ENCODE measurements around the gene STAT4.
A peak's percentile ranks its signal among the peaks of the same experiment; 100 is the strongest.

Gene STAT4

GRCh38 chr2:191020221-191020741, 130.5 kb downstream of the STAT4 start:
- H3K9me2 ChIP-seq (replicated peaks; ENCODE audit: control insufficient read depth, low read length) = no peaks in the 10 kb centered on the region
- H3F3A ChIP-seq (ENCODE audit: control insufficient read depth, insufficient read depth) = no peaks in the 10 kb centered on the region
- TF ChIP-seq CTCF (IDR thresholded peaks at IDR 0.05; ENCODE audit: low read depth, low read length, poor library complexity, severe bottlenecking) (no peak), EZH2phosphoT487 (IDR thresholded peaks at IDR 0.05; ENCODE audit: borderline replicate concordance, low read length) (no peak)
- no peaks in the 10 kb centered on the region for H3K79me2 ChIP-seq (ENCODE audit: control insufficient read depth, low read length)
- peaks cover 1% of the 10 kb centered on the region; the same call in 1 of the 2 replicates for H3K9me3 ChIP-seq (ENCODE audit: control insufficient read depth, insufficient read depth, low read length)
- no peaks in the 10 kb centered on the region for H4K20me1 ChIP-seq (ENCODE audit: control insufficient read depth, insufficient read depth, low read depth, low read length)
- no peak overlapping the region for H3K27ac ChIP-seq (ENCODE audit: low read depth, low read length)
- H3K4me3 ChIP-seq (ENCODE audit: low read length) = peak overlapping the region; percentile 74
- H3K4me2 ChIP-seq (ENCODE audit: low read length) = peak overlapping the region; percentile 71
- H3K4me1 ChIP-seq (ENCODE audit: control insufficient read depth, low read length) = peaks cover 10% of the 10 kb centered on the region
- no peaks in the 10 kb centered on the region for H3K36me3 ChIP-seq (ENCODE audit: control insufficient read depth, low read length)
- H3K27me3 ChIP-seq (ENCODE audit: control insufficient read depth, low read length) = peaks cover 1% of the 10 kb centered on the region; the same call in 1 of the 2 replicates

GRCh38 chr2:191019376-191019775, 131.4 kb downstream of the STAT4 start:
- Histone ChIP-seq H3K4me2 (ENCODE audit: low read length) (peak overlapping the region; percentile 71; the same call in 1 of the 2 replicates), H3K27ac (ENCODE audit: low read depth, low read length) (no peak overlapping the region), H3K4me1 (ENCODE audit: control insufficient read depth, low read length) (peaks cover 15% of the 10 kb centered on the region), H3K4me3 (ENCODE audit: low read length) (peak overlapping the region; percentile 74; the same call in 1 of the 2 replicates), H3K79me2 (ENCODE audit: control insufficient read depth, low read length) (no peaks in the 10 kb centered on the region), H3F3A (ENCODE audit: control insufficient read depth, insufficient read depth) (no peaks in the 10 kb centered on the region), H4K20me1 (ENCODE audit: control insufficient read depth, insufficient read depth, low read depth, low read length) (no peaks in the 10 kb centered on the region), H3K36me3 (ENCODE audit: control insufficient read depth, low read length) (no peaks in the 10 kb centered on the region), H3K9me3 (ENCODE audit: control insufficient read depth, insufficient read depth, low read length) (peaks cover 10% of the 10 kb centered on the region), H3K9me2 (replicated peaks; ENCODE audit: control insufficient read depth, low read length) (no peaks in the 10 kb centered on the region), H3K27me3 (ENCODE audit: control insufficient read depth, low read length) (peaks cover 9% of the 10 kb centered on the region; the same call in 1 of the 2 replicates)
- TF ChIP-seq EZH2phosphoT487 (IDR thresholded peaks at IDR 0.05; ENCODE audit: borderline replicate concordance, low read length) = no peak
- TF ChIP-seq CTCF (IDR thresholded peaks at IDR 0.05; ENCODE audit: low read depth, low read length, poor library complexity, severe bottlenecking) = no peak

- Histone ChIP-seq H3K36me3 (ENCODE audit: control insufficient read depth, low read length) (no peaks in the 10 kb centered on the region), H3K4me3 (ENCODE audit: low read length) (no peak overlapping the region)
- TF ChIP-seq EZH2phosphoT487 (IDR thresholded peaks at IDR 0.05; ENCODE audit: borderline replicate concordance, low read length) = no peak
- no peak for TF ChIP-seq CTCF (IDR thresholded peaks at IDR 0.05; ENCODE audit: low read depth, low read length, poor library complexity, severe bottlenecking)
Measured at GRCh38 chr2:191018643-191019119, 132.1 kb downstream of the STAT4 start.

More at GRCh38 chr2:191018643-191019119, 132.1 kb downstream of the STAT4 start:
- peaks cover 17% of the 10 kb centered on the region for H3K4me1 ChIP-seq (ENCODE audit: control insufficient read depth, low read length)
- peaks cover 10% of the 10 kb centered on the region for H3K9me3 ChIP-seq (ENCODE audit: control insufficient read depth, insufficient read depth, low read length)
- H3K4me2 ChIP-seq (ENCODE audit: low read length) = no peak overlapping the region
- no peak overlapping the region for H3K27ac ChIP-seq (ENCODE audit: low read depth, low read length)
- H3K9me2 ChIP-seq (replicated peaks; ENCODE audit: control insufficient read depth, low read length) = no peaks in the 10 kb centered on the region
- no peaks in the 10 kb centered on the region for H3K79me2 ChIP-seq (ENCODE audit: control insufficient read depth, low read length)
- no peaks in the 10 kb centered on the region for H3F3A ChIP-seq (ENCODE audit: control insufficient read depth, insufficient read depth)
- H3K27me3 ChIP-seq (ENCODE audit: control insufficient read depth, low read length) = peaks cover 9% of the 10 kb centered on the region; the same call in 1 of the 2 replicates
- no peaks in the 10 kb centered on the region for H4K20me1 ChIP-seq (ENCODE audit: control insufficient read depth, insufficient read depth, low read depth, low read length)
